HepG2 (cell line): ENCODE data around the gene ORC4. TPM values are rescaled to one million over a fixed set of nuclear protein-coding genes. Genes with fewer than 3 reads are reported as not detected.

ENCODE experiments used
- DMAP1 ChIP-seq: IDR thresholded peaks from 2 replicates; pipeline ENCODE4 v1.6.1; 2016
- KDM1A ChIP-seq: IDR thresholded peaks from 2 replicates; pipeline ENCODE4 v1.6.1; 2016; ENCODE audit warnings: missing compliant biosample characterization
- MLX ChIP-seq: IDR thresholded peaks from 2 replicates; pipeline ENCODE4 v1.6.1; 2016
- MTF2 ChIP-seq: sonication (generic); formaldehyde crosslinking; IDR thresholded peaks from 2 replicates; pipeline ENCODE4 v1.5.0; 2020; ENCODE audit warnings: missing genetic modification reagents, borderline replicate concordance
- MXI1 ChIP-seq: IDR thresholded peaks from 3 replicates; pipeline ENCODE4 v1.6.1; 2012; ENCODE audit warnings: low read depth, low read length, inconsistent platforms, borderline replicate concordance
- NFE2L1 ChIP-seq: sonication (generic); formaldehyde crosslinking; IDR thresholded peaks from 2 replicates; pipeline ENCODE4 v1.4.0; 2020; ENCODE audit warnings: missing genetic modification reagents, mild to moderate bottlenecking, borderline replicate concordance
- PAF1 ChIP-seq: IDR thresholded peaks from 2 replicates; pipeline ENCODE4 v1.6.1; 2016; ENCODE audit warnings: missing genetic modification reagents, missing compliant biosample characterization
- PRMT3 ChIP-seq: sonication (generic); formaldehyde crosslinking; IDR thresholded peaks from 2 replicates; pipeline ENCODE4 v1.8.1; 2022; ENCODE audit warnings: low read depth, mild to moderate bottlenecking, moderate library complexity, missing genetic modification reagents, borderline replicate concordance
- TBX2 ChIP-seq: sonication (generic); formaldehyde crosslinking; IDR thresholded peaks from 2 replicates; pipeline ENCODE4 v1.5.0; 2020; ENCODE audit warnings: missing genetic modification reagents, mild to moderate bottlenecking, borderline replicate concordance
- TOE1 ChIP-seq: sonication (generic); formaldehyde crosslinking; IDR thresholded peaks from 2 replicates; pipeline ENCODE4 v1.4.0; 2020; ENCODE audit warnings: mild to moderate bottlenecking, missing genetic modification reagents
- ZNF205 ChIP-seq: IDR thresholded peaks from 2 replicates; pipeline ENCODE4 v1.6.1; 2018; ENCODE audit warnings: missing biosample characterization, missing genetic modification reagents
- ZNF282 ChIP-seq: fragments of 450-650 bp; IDR thresholded peaks from 2 replicates; pipeline ENCODE4 v1.6.1; 2018; ENCODE audit not compliant: partially characterized antibody
- ZNF589 ChIP-seq: sonication (generic); formaldehyde crosslinking; conservative IDR thresholded peaks from 2 replicates; pipeline ENCODE4 v1.8.0; 2022; ENCODE audit warnings: mild to moderate bottlenecking, moderate library complexity, missing genetic modification reagents
- polyA plus RNA-seq, 8 experiments: library from polyadenylated mRNA; depleted of rRNA in 3 of 8; stranded (reverse) in 7 of 8; unstranded in 1 of 8; fragments of >200 nt; fragmentation: Illumina TruSeq in 4 of 8; extraction: Trizol in 4 of 8; gene quantifications; 2 replicates each; pipeline versions ENCODE4 v1.2.1 to v1.2.3, GENCODE V29; 2011 to 2016; ENCODE audit warnings: low read depth in 4 of 8, missing spikeins in 1 of 8, mixed read lengths in 1 of 8; ENCODE audit not compliant: insufficient read depth in 1 of 8
- total RNA-seq, 5 experiments: library from RNA; depleted of rRNA; stranded (reverse); fragments of >200 nt; fragmentation: Illumina TruSeq; extraction: Trizol; gene quantifications; 2 replicates each; pipeline ENCODE4 v1.2.3, GENCODE V29; 2016; ENCODE audit warnings: low read depth in 1 of 5
- TF ChIP-seq, protein P1 (sequence below): sonication (generic); formaldehyde crosslinking; IDR thresholded peaks from 2 replicates; pipeline ENCODE4 v1.5.0; 2020; ENCODE audit warnings: mild to moderate bottlenecking, missing genetic modification reagents, borderline replicate concordance
- TF ChIP-seq, protein P2 (sequence below): sonication (generic); formaldehyde crosslinking; IDR thresholded peaks from 2 replicates; pipeline ENCODE4 v1.5.0; 2020; ENCODE audit warnings: missing genetic modification reagents
- TF ChIP-seq, protein P3 (sequence below): sonication (generic); formaldehyde crosslinking; IDR thresholded peaks from 2 replicates; pipeline ENCODE4 v1.5.0; 2020; ENCODE audit warnings: mild to moderate bottlenecking, missing genetic modification reagents
- TF ChIP-seq, protein P4 (sequence below): sonication (generic); formaldehyde crosslinking; conservative IDR thresholded peaks from 2 replicates; pipeline ENCODE4 v1.8.0; 2022; ENCODE audit warnings: mild to moderate bottlenecking, moderate library complexity, missing genetic modification reagents
- TF ChIP-seq, protein P5 (sequence below): sonication (generic); formaldehyde crosslinking; conservative IDR thresholded peaks from 2 replicates; pipeline ENCODE4 v1.4.0; 2020; ENCODE audit warnings: missing genetic modification reagents

The ORC4 gene
- total and polyA plus RNA-seq, 2 of the 13 experiments (the other 11 are each of a cell fraction or from before 2014, with no cell fraction given): 28.6 to 84.8 TPM

DNA sequence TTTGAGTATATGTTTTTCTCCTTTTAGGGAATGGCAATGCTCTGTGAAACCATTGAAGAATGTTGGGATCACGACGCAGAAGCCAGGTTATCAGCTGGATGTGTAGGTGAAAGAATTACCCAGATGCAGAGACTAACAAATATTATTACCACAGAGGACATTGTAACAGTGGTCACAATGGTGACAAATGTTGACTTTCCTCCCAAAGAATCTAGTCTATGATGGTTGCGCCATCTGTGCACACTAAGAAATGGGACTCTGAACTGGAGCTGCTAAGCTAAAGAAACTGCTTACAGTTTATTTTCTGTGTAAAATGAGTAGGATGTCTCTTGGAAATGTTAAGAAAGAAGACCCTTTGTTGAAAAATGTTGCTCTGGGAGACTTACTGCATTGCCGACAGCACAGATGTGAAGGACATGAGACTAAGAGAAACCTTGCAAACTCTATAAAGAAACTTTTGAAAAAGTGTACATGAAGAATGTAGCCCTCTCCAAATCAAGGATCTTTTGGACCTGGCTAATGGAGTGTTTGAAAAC is 93.4 kb downstream of the ORC4 start (continued):
- TF ChIP-seq, protein P1, sequence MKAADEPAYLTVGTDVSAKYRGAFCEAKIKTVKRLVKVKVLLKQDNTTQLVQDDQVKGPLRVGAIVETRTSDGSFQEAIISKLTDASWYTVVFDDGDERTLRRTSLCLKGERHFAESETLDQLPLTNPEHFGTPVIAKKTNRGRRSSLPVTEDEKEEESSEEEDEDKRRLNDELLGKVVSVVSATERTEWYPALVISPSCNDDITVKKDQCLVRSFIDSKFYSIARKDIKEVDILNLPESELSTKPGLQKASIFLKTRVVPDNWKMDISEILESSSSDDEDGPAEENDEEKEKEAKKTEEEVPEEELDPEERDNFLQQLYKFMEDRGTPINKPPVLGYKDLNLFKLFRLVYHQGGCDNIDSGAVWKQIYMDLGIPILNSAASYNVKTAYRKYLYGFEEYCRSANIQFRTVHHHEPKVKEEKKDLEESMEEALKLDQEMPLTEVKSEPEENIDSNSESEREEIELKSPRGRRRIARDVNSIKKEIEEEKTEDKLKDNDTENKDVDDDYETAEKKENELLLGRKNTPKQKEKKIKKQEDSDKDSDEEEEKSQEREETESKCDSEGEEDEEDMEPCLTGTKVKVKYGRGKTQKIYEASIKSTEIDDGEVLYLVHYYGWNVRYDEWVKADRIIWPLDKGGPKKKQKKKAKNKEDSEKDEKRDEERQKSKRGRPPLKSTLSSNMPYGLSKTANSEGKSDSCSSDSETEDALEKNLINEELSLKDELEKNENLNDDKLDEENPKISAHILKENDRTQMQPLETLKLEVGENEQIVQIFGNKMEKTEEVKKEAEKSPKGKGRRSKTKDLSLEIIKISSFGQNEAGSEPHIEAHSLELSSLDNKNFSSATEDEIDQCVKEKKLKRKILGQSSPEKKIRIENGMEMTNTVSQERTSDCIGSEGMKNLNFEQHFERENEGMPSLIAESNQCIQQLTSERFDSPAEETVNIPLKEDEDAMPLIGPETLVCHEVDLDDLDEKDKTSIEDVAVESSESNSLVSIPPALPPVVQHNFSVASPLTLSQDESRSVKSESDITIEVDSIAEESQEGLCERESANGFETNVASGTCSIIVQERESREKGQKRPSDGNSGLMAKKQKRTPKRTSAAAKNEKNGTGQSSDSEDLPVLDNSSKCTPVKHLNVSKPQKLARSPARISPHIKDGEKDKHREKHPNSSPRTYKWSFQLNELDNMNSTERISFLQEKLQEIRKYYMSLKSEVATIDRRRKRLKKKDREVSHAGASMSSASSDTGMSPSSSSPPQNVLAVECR (CRISPR knock-in tag): peak; percentile 63; the same call in 1 of the 2 replicates
- TF ChIP-seq, protein P2, sequence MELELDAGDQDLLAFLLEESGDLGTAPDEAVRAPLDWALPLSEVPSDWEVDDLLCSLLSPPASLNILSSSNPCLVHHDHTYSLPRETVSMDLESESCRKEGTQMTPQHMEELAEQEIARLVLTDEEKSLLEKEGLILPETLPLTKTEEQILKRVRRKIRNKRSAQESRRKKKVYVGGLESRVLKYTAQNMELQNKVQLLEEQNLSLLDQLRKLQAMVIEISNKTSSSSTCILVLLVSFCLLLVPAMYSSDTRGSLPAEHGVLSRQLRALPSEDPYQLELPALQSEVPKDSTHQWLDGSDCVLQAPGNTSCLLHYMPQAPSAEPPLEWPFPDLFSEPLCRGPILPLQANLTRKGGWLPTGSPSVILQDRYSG: no peak
- TF ChIP-seq ZNF589 (CRISPR knock-in tag) (no peak), TBX2 (peak; percentile 95), DMAP1 (CRISPR knock-in tag) (peak; percentile 31; the same call in 1 of the 2 replicates), TOE1 (CRISPR knock-in tag) (0 out of 2 replicates have a peak, but pooled peaks have one; percentile 26), ZNF282 (no peak), MXI1 (no peak; the same call in 2 of the 3 replicates), KDM1A (CRISPR knock-in tag) (0 out of 2 replicates have a peak, but pooled peaks have one; percentile 58), MTF2 (CRISPR knock-in tag) (no peak), MLX (CRISPR knock-in tag) (peak; percentile 87), PRMT3 (CRISPR knock-in tag) (no peak), NFE2L1 (CRISPR knock-in tag) (no peak), PAF1 (CRISPR knock-in tag) (peak; percentile 67; the same call in 1 of the 2 replicates), ZNF205 (CRISPR knock-in tag) (peak; percentile 37; the same call in 1 of the 2 replicates)
- TF ChIP-seq, protein P3, sequence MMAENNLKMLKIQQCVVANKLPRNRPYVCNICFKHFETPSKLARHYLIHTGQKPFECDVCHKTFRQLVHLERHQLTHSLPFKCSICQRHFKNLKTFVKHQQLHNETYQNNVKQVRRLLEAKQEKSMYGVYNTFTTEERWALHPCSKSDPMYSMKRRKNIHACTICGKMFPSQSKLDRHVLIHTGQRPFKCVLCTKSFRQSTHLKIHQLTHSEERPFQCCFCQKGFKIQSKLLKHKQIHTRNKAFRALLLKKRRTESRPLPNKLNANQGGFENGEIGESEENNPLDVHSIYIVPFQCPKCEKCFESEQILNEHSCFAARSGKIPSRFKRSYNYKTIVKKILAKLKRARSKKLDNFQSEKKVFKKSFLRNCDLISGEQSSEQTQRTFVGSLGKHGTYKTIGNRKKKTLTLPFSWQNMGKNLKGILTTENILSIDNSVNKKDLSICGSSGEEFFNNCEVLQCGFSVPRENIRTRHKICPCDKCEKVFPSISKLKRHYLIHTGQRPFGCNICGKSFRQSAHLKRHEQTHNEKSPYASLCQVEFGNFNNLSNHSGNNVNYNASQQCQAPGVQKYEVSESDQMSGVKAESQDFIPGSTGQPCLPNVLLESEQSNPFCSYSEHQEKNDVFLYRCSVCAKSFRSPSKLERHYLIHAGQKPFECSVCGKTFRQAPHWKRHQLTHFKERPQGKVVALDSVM (CRISPR knock-in tag): no peak
- TF ChIP-seq, protein P4, sequence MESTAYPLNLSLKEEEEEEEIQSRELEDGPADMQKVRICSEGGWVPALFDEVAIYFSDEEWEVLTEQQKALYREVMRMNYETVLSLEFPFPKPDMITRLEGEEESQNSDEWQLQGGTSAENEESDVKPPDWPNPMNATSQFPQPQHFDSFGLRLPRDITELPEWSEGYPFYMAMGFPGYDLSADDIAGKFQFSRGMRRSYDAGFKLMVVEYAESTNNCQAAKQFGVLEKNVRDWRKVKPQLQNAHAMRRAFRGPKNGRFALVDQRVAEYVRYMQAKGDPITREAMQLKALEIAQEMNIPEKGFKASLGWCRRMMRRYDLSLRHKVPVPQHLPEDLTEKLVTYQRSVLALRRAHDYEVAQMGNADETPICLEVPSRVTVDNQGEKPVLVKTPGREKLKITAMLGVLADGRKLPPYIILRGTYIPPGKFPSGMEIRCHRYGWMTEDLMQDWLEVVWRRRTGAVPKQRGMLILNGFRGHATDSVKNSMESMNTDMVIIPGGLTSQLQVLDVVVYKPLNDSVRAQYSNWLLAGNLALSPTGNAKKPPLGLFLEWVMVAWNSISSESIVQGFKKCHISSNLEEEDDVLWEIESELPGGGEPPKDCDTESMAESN: peak; percentile 61
- TF ChIP-seq, protein P5, sequence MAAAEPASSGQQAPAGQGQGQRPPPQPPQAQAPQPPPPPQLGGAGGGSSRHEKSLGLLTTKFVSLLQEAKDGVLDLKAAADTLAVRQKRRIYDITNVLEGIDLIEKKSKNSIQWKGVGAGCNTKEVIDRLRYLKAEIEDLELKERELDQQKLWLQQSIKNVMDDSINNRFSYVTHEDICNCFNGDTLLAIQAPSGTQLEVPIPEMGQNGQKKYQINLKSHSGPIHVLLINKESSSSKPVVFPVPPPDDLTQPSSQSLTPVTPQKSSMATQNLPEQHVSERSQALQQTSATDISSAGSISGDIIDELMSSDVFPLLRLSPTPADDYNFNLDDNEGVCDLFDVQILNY: no peak
